ENCODE data around the gene GRK3.
"Not testable (repeated sequence)": the region's sequence is repeated elsewhere in the genome, so short reads cannot be mapped to it uniquely, and the experiment has no call there.

The GRK3 gene

DNA sequence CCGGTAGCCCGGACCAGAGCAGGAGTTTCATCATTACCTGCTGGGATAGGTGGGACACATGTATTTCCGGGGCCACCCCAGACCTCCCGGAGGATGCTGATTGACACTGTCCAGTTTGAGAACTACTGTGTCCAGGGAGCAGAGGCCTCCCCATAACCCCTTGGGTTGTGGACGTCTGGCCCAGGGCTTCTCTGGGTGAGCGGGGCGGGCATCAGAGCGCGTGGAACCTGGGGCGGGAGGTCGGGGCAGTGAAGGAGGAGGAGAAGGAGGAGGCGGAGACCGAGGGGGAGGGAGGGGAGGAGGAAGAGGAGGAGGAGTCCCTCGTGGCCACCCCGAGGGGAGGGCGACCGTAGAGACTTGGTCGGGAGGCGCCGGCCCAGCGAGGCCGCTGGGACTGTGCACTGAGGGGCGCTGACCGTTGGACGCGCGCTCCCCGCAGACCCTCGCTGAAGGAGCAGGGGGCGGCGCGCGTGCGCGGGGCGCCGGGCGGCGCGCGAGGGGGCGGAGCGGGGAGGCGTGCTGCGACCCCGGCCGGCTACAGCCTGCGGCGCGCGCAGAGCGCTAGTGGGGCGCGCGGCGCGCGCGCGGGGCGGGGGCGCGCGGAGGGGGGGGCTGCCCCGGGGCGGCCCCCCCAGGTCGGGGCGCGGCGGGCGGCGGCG lies at the start of gene GRK3:
Gene GRK3 (plus strand): TSS at position 356 of the 659 bp plus-strand sequence. CDS start 366 bp downstream, outside the sequence.
- DNase-seq, result peak in 1 of 2 experiments; percentile 59

DNA sequence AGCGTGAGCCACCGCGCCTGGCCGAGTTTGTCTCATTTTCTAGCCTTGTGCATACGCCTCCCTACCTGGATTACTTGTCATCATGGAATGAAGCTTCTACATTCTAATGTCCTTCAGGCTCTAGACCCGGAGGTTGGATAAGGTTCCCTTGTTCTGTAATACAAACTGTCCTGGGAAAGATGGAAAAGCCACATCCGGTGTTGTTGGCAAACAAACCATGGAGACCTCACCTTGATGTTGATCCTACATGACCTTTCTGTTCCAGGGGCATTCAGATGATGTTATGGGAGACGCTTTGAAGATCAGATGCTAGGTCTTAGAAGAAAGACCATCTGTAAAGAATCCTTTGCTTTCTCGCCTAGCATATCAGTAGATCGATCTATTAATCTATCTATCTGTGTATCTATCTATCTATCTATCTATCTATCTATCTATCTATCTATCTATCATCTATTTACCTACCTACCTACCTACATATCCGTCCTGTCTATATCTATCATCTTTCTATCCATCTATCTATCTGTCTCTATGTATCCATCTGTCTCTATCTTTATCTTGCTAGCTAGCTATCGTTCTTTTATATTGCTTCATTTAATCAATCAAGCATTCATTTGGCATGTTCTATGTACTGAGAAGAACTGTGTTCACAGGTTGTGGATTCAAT lies 46.3 kb upstream of the GRK3 start:
- no peak for DNase-seq

DNA sequence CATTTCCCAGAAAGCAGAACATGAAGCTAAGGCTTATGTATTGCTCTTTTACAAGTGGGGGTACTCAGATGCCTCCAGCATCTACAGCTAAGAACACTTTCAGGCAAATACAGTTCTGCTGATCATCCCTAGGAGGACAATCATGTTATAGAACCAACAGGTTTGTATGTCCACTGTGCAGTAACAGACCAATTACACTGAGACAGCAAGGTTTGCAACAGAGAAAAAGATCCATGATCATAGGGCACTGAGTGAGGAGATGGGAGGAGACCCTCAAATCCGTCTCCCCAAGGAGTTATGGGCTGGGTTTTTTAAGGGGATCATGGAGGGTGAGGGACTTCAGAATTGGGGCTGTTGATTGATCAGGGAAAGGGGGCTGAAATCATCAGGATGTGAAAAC lies 39.1 kb upstream of the GRK3 start:
- no peak for DNase-seq

DNA sequence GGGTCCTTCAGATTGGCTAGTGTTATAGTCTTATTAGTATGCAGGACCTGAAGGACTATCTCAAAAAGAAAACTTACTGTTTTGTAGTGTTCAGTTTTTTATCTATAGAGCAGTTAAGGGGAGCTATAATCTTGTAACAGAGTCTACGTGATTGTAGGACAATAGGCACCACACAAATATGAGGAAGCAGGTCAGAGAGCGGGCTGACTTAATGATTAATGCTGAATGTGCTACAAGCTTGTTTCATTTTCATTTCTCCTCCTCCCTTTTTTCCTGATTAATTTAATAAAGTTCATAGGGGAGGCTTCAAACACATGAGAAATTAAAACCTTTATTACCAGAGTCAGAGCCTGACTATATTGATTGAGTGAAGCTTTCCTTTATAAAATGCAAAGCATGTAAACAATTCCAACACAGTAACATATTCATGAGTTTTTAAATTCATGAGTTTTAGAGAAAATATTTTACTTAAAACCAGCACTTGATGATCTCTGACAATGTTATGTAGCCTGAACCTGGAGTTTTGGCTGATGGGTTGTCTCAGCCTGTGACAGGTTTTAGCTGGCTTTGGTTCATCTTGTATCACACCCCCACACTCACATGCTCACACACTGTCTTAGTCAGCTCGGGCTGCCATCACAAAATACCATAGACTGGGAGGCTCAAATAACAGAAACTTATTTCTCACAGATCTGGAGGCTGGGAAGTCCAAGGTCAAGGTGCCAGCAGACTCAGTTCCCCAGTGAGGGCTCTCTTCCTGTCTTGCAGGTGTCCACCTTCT lies 38.5 kb upstream of the GRK3 start:
- not testable (repeated sequence) for DNase-seq

DNA sequence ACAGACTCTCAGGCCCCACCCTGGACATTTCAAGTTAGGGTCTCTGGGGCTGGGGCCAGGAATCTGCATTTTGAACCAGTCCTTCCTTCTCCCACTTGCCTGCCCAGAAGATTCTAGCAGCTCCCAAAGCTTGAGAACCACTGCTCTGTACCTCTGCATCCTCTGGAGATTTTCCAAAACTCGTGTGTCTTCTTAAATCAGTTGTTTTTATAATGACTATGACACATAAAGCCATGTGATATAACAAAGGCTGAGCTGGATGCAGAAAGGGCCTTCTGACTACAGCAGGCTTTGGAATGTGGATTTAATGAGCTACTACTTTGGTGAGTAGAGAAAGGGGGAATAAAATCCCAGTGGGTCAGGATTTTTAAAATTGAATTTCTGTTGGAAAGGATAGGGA lies 37.5 kb upstream of the GRK3 start:
- not testable (repeated sequence) for DNase-seq

DNA sequence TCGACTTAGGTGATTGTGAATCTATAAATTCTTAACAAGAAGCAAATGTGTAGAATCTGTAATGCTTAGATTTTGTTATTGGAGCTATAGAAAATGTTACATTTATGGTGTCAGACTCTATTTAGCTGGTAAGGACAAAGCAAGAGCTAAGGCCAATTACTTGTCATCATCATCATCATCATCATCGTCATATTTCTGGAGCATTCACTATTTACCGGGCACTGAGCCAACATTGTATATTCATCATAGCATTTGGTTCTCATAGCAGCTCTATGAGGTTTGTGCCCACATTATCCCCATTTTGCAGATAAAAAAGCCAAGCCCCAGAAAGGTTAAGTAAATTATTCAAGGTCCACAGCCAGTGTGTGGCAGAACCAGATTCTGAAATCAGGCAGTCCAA lies 36.4 kb upstream of the GRK3 start:
- not testable (repeated sequence) for DNase-seq

DNA sequence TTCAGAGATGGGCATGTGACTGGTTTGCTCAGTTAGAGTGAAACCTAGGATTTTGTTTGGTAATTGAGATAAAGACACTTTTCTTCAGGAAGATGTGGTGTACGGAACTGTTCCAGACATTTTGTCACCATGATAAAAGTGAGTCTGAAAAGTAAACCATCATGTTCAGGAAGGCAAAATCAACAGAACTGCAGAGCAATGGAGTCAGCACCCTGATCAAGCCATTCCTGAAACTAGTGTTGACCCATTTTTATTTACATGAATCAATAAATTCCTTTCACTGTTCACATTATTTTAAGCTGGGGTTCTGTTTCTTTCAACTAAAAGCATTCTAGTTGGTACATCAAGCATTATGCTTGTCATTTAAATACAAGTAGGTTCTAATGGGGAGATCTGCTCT lies 35.4 kb upstream of the GRK3 start:
- DNase-seq, result not testable (repeated sequence)

DNA sequence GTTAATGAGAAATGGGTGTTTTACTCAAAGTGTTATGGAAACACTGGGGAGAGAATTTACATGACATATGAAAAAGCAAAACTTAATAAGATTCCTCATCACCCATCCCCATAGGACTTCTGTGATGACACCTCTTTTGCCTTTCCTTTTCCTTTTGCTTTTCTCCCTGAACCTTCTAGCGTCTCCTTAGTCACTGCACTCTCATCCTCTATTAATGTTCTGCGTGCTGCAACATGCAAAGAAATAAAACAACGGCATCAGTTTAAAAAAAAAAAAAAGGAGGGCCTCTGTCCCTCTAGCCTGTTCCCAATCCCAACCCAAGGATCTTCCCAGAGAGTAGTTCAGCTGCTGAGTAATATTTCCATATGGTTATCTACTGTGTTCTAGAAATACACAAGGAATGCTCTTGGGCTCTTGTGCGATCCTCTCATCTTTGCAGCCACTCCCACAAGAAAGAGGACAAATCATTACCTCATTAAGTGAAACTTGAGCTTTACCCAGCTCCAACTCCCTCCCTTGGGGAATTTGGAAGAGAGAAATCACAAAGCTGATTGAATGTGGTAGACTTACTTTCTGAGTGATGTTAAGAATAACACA lies 34.8 kb upstream of the GRK3 start:
- DNase-seq, result not testable (repeated sequence)

DNA sequence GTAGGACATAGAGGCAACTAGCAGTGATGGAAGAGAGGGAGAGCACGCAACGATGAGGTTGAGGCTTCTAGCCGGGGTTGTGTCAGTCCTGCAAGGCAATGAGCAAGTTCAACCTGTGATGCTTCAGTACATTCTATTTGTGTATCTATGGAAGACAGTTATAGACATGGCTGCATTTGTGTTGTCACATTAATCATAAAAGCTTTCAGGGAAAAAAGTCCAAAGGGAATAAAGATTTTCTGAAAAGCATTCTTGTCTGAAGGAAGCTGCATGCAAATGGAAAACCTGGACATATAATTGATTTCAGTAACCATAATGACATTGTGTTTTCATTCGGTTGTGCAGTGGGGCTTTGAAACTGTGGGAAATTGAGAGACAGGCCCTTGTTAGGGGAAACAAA lies 32.8 kb upstream of the GRK3 start:
- DNase-seq, result not testable (repeated sequence)

DNA sequence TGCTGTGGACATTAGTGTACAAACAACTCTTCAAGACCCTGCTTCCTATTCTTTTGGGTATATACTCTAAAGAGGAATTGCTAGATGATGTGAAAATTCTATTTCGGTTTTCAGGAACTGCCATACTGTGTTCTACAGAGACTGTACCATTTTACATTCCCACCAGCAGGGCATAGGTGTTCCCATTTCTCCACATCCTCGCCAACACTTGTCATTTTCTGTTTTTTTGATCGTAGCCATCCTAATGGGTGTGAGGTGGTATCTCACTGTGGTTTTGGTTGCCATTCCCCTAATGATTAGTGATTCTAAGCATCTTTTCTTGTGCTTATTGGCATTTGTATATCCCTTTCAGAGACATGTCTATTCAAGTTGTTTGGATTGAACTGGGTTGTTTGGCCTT lies 29.8 kb upstream of the GRK3 start:
- DNase-seq, result no peak

DNA sequence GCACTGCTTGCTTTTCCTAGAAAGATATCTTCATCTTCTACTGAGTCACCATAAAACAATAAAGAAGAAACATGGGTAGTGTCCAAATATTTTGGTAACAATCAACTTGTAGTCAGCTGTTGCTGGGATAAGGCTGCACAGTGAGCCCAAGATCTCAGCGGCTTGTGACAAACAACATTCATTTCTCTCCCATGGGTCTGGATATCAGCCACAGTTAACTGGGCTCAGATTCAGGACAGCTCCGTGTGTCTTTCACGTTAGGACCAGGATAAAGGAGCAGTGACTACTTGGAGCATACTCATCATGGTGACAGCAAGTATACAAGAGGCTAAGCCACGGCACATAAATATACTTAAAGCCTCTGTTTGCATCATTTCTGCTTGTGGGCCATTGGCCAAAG lies 27.9 kb upstream of the GRK3 start:
- no peak for DNase-seq

DNA sequence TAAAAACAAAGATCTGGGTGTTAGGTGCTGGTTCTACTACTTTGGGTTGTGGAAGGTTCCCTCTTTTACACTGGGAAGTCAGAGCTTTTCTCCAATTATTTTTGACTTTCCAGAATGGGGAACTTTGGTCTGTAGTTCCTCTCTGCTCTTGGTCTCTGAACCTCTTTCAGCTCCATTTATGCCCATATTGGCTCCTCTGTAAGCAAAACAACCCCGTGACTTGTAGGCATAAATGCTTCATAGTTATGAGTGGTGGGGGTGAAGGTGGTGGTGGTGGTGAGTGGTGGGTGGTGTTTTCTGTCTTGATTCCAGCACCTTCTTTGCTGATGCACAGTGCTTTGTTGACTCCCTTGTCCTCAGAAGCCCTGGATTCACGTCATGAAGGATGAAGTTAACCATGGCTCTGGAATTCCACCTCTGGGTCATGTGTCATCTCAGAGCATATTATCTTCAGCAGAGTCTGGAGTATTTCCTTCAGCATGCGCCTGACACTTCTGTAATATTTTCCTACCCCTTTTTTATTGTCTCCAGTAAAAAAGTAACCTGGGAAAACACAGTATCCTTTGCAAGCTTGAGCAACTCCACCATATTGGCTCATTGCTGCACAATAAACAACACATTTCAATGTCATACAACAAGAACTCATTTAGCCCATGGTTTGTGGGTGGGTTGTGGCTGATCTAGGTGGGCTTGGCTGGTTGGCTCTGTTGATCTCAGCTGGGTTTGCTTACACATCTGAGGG lies 24.1 kb upstream of the GRK3 start:
- DNase-seq, result no peak

DNA sequence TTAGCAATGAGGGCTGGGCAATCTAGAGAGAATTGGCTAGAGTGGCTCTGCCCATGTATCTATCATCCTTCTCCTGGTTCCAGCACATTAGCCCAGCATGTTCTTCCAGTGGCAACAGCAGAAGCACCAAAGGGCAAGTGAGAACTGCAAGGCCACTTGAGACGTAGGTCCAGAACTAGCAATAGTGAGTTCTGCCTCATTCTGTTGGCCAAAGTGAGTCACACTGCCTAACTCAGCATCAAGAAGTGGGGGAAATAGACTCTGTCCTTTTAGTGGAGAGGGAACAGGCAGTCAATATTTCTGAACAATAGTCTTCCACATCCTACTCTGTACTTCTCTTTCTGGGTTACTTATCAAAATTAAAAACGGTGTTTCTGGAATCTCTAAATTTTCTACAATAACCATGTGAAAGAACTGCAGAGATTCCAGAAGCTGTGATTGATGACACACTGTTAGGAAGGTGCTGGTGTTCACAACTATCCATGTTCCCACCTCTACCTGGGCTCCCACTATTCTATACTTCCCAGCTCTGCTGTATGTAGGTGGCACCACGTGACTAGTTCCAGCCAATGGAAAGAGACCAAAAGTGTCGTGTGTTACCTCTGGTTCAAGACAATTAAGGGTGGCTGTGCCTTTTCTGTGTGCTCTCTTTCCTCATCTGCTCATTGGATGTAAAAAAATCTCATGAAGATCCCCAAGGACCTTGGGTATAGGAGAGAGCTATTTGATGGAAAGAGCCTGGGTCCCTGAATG lies 23.4 kb upstream of the GRK3 start:
- no peak for DNase-seq

DNA sequence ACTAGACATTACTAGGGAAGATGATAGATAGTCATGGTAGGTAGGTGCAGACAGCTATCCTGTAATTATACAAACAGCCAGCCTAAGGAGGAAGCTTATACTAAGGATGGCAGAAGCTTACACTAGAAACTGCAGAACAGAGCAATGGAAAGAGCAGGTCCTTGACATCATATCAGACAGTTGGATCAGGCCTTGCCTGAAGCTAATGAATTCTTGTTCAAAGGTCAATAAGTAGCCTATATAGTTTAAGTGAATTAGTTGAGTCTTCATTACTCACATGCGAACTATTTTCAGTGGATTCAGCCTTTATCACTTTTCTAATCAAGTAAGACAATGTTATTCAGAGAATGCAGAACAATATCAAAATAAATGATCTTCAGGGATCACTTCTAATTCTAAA lies 22.3 kb upstream of the GRK3 start:
- no peak for DNase-seq

DNA sequence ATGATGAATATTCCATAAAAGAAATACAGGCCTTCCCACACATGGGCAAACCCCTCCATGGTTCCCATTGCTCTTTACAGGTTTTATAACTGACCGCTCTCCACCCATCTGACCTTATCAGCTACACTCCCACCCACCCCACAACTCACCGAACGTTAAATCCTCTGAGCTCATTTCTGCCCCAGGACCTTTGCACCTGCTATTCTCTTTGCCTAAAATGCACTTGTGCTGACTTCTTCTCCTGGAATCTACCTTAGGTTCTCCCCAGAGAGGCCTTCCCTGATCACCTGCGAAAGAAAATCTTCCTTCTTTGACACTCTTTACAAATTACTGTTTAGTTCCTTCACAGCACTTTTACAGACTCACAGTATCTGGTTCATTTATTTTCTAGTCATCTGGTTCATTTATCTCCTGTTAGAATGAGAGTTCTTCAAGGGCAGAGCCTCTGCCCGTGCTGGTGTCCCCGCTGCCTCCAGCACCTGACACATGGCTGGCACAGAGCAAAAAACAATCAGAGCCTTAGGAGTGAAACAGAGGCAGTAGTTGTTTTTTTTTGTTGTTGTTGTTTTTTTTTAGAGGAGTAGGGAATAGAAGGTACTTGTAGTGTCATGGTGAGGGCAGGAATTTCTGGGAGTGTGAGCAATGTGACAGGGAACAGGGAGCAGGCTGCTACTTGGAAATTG lies 21.6 kb upstream of the GRK3 start:
- no peak for DNase-seq

DNA sequence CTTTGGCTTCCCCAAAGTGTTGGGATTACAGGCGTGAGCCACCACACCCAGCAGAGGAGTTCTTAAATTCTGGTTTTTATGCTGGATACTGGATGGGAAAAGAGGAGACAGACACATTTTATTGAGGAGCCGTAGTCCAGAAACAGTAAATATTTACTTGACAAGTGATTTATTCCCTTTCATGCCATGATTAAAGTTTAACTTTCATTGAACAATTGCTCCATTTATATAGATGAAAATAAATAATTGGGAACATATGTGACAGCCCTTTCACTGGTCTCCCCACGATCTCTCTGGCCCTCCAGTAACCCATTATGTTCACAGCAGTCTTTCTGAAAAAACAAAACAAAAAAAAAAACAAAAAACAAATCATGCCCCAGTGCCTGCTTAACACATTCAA lies 19.3 kb upstream of the GRK3 start:
- no peak for DNase-seq

DNA sequence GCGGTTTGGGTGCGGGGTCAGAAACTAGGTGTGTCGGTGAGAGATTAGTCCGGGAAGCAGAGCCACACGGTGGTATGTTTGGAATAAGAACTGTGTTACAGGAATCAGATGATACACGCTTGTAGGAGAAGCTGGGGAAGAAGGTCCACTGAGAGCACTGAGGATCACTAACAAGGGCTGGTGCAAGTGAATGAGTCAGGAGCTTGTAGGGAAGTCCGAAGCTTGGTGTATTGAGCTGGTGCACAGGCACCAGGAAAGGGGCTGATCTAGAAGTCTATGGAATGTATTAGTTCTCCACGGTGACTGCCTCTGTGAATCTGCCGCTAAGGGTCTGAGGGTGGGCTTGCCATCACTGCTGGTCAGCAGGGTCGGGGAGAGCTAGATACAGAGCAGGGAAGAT lies 18.8 kb upstream of the GRK3 start:
- no peak for DNase-seq

DNA sequence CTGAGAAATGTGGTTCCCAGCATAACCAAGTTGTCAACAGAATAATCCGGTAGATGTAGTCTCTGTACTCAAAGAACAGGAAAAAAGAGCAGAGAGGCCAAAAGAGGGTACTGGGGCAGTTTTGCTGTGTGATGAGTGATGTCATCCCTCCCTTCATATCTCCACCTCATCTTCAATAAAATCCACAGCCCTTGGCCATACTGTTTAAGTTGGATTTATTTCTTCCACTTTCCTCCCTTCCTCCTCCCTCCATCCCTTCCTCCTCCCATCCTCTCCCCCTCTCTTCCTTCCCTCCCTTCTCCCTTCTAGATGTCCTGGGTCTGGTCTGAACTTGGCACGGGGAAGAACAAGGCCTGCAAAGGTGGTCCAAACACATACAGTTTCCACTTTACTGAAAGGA lies 18.2 kb upstream of the GRK3 start:
- no peak for DNase-seq

DNA sequence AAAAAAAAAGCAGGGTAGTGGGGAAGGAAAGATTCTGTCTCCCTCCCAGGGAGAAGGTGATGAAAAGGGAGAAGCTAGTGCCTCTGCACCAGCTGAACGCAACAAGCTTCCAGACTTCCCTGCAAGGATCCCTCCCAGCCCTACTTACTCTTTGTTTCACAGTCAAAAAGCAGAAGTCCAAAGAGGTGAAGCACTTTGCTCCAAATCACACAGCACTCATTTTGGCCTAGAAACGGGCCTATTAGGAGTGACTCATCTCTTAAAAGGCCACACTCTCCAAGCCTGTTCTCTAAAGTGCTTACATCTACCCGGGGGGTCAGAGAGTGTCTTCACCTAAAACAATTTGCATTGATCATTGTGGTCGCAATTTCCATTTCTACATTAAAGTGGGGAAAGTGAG lies 17.7 kb upstream of the GRK3 start:
- no peak for DNase-seq

DNA sequence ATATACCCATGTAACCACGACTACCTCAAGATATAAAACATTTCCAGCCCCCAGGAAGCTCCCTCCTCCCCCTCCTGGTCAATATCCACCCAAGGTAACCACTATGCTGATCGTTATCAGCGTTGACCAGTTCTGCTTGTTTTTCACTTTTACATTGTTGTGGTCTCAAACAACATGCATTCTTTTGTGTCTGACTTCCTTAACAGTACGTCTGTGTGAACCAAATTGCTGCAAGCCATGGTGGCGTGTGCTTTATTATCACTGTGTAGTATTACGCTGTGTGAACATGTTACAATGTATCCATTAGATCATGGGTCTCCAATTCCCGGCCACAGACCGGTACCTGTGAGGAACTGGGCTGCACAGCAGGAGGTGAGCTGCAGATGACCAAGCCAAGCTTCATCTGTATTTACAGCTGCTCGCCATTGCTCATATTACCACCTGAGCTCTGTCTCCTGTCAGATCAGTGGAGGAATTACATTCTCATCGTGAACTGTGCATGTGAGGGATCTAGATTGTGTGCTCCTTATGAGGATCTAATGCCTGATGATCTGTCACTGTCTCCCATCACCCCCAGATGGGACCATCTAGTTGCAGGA lies 15.5 kb upstream of the GRK3 start:
- DNase-seq, result no peak

DNA sequence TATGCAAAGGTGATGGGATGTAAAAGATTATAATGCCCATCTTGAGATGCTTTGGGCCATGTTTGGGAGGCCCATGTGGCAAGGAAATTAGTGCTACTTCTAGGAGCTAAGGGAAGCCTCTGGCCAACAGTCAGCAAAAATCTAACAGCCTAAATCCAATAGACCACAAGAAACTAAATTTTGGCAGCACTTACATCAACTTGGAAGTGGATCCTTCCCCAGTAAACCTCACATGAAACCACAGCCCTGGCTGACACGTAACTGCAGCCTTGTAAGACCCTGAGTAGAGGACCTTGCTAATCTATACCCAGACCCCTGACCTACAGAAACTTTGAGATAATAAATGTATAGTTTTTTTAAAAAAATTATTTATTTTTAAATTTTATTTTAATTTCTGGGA lies 13.1 kb upstream of the GRK3 start:
- DNase-seq, result no peak
